ENCODE data around the gene TAMALIN.

Gene TAMALIN

GRCh38 chr12:51986834-51987233, 19.9 kb upstream of the TAMALIN start:
- ChIA-PET CTCF (interaction anchor here (0.6 to 0.9 kb wide), 2 partner anchors 17 to 1226 kb away, joined by 3 read pairs; no protein-coding TSS in a partner anchor), POLR2A (ENCODE audit: low non-redundant PET) (no interaction called here)
- no peak for DNase-seq (ENCODE audit: low spot score)
- TF ChIP-seq CTCF (conservative IDR thresholded peaks at IDR 0.05; ENCODE audit: low read depth) = no peak
- H3K27ac ChIP-seq = no peak overlapping the region

- no peak for TF ChIP-seq CTCF (conservative IDR thresholded peaks at IDR 0.05; ENCODE audit: low read depth)
- DNase-seq (ENCODE audit: low spot score) = no peak
- H3K27ac ChIP-seq = no peak overlapping the region
- ChIA-PET POLR2A (ENCODE audit: low non-redundant PET) (no interaction called here), CTCF (interaction anchor here (0.7 to 2.0 kb wide), 4 partner anchors 8 to 726 kb away, joined by 4 to 9 read pairs (median 5); no protein-coding TSS in a partner anchor)
Measured at GRCh38 chr12:51992246-51992645, 14.5 kb upstream of the TAMALIN start.

- TF ChIP-seq CTCF (conservative IDR thresholded peaks at IDR 0.05; ENCODE audit: low read depth) = no peak
- H3K27ac ChIP-seq = no peak overlapping the region
- POLR2A ChIA-PET (ENCODE audit: low non-redundant PET) = no interaction called here
- no peak for DNase-seq (ENCODE audit: low spot score)
- CTCF ChIA-PET = interaction anchor here (1.7 to 2.0 kb wide), 3 partner anchors 9 to 73 kb away, joined by 3 to 17 read pairs (median 13); no protein-coding TSS in a partner anchor
Measured at GRCh38 chr12:51994539-51994820, 12.3 kb upstream of the TAMALIN start.

GRCh38 chr12:51994959-51995358, 11.8 kb upstream of the TAMALIN start:
- H3K27ac ChIP-seq = no peak overlapping the region
- no peak for DNase-seq (ENCODE audit: low spot score)
- POLR2A ChIA-PET (ENCODE audit: low non-redundant PET) = no interaction called here
- CTCF ChIA-PET = interaction anchor here (1.7 kb wide), 1 partner anchor 74 kb away, joined by 3 read pairs; no protein-coding TSS in a partner anchor
- no peak for TF ChIP-seq CTCF (conservative IDR thresholded peaks at IDR 0.05; ENCODE audit: low read depth)

GRCh38 chr12:51997136-51997535, 9.6 kb upstream of the TAMALIN start:
- H3K27ac ChIP-seq = no peak overlapping the region
- DNase-seq (ENCODE audit: low spot score) = no peak
- CTCF ChIA-PET = no interaction called here
- POLR2A ChIA-PET (ENCODE audit: low non-redundant PET) = no interaction called here
- TF ChIP-seq CTCF (conservative IDR thresholded peaks at IDR 0.05; ENCODE audit: low read depth) = no peak

- no peak for DNase-seq (ENCODE audit: low spot score)
- no peak for TF ChIP-seq CTCF (conservative IDR thresholded peaks at IDR 0.05; ENCODE audit: low read depth)
- CTCF ChIA-PET = interaction anchor here (0.6 to 4.9 kb wide), 7 partner anchors 9 to 219 kb away, joined by 3 to 75 read pairs (median 4); partner anchors contain the start of gene NR4A1
- POLR2A ChIA-PET (ENCODE audit: low non-redundant PET) = no interaction called here
- H3K27ac ChIP-seq = no peak overlapping the region
Measured at GRCh38 chr12:52003016-52003550, 3.7 kb upstream of the TAMALIN start.

Data from RWPE1 (cell line).